GM12878 (cell line): Measurements from ENCODE around the gene DNAJB8. TPM values are rescaled to one million over a fixed set of nuclear protein-coding genes. Genes with fewer than 3 reads are reported as not detected.

ENCODE experiments used
- BCLAF1 ChIP-seq: fragments of 450-650 bp; IDR thresholded peaks from 2 replicates; pipeline ENCODE4 v1.6.1; 2017; ENCODE audit warnings: antibody characterized with exemption, mild to moderate bottlenecking, moderate library complexity
- E4F1 ChIP-seq: fragments of 450-650 bp; IDR thresholded peaks from 2 replicates; pipeline ENCODE4 v1.6.1; 2018; ENCODE audit warnings: borderline replicate concordance, mild to moderate bottlenecking; ENCODE audit not compliant: partially characterized antibody
- ETV6 ChIP-seq, 2 experiments: fragments of 450-650 bp in 1 of 2; IDR thresholded peaks in 1 of 2; conservative IDR thresholded peaks in 1 of 2; 2 replicates each; pipeline ENCODE4 v1.6.1; 2014; ENCODE audit warnings: antibody characterized with exemption in 1 of 2, borderline replicate concordance in 1 of 2, low read depth in 1 of 2, mild to moderate bottlenecking in 1 of 2, moderate library complexity in 1 of 2
- TCF3 ChIP-seq: IDR thresholded peaks from 2 replicates; pipeline ENCODE4 v1.6.1; 2012; ENCODE audit warnings: low read depth, mild to moderate bottlenecking, low read length, borderline replicate concordance; ENCODE audit not compliant: insufficient read depth
- polyA plus RNA-seq, 11 experiments: library from polyadenylated mRNA; depleted of rRNA in 4 of 11; unstranded in 6 of 11; stranded (reverse) in 5 of 11; fragments of >200 nt; fragmentation: Nextera tagmentation in 4 of 11; fragmentation: Illumina TruSeq in 1 of 11; extraction: Ambion mirVana in 4 of 11; extraction: Trizol in 1 of 11; gene quantifications; 1 replicate in 1 of 11; 2 replicates in 10 of 11; pipeline versions ENCODE4 v1.2.1 to v1.2.3, GENCODE V29; 2011 to 2016; ENCODE audit warnings: inconsistent platforms in 2 of 11, missing spikeins in 2 of 11, low read depth in 1 of 11
- total RNA-seq, 4 experiments: library from RNA; depleted of rRNA in 3 of 4; stranded (reverse); fragments of >200 nt in 3 of 4; fragmentation: Illumina TruSeq in 1 of 4; extraction: Trizol in 1 of 4; gene quantifications; 2 replicates each; pipeline versions ENCODE4 v1.2.1 to v1.2.3, GENCODE V29; 2013 to 2021

DNAJB8 gene
- total and polyA plus RNA-seq, 10 of the 15 experiments (the other 5 are each of a cell fraction or from before 2014, with no cell fraction given), result not detected

DNA sequence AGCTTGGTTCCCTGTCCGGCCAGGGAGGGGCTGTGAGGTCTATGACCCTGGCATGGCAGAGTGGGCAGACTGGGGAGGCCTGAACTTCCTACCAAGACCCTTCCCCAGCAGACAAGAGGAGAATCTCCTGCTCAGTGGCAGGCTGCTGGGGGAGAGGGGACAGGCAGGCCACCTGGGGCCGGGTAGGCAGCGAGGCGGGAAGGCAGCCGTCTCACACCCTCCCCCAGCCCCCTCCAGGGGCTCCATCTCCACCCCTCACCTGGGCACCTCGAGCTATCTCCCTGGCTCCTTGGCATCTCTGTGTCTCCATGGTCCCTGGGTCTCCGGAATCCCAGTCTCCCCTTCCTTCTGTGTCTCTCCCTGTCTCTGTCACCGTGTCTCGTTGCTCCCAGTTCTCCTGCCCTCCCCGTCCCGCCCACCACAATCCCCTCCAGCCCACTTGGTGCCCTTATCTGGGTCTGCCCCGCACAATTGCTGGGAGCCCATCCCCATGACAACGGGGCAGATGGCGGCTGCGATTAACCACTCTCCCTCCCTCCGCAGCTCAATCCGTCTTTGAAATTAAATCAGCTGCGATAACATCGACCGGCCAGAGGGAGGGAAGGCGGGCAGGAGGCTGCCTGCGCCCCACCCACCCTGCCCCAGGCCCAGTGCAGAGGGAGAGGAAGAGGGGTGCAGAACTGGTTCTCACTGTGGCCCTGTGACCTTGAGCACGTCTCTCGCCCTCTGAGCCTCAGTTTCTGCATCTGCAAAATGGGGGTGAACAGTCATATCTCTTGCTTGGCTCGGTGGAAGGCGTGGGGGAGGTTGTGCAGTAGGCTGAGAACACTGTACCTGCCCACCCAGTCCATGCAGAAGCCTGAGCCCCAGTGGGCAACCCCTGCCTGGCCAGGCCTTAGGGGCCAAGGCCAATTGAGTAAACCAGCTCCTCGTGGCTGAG is 9.6 kb downstream of the DNAJB8 start (continued):
- no peak for TF ChIP-seq BCLAF1
- no peak for TF ChIP-seq TCF3
- no peak for TF ChIP-seq E4F1
- no peak for TF ChIP-seq ETV6 (conservative IDR thresholded peaks at IDR 0.05 in 1 of 2, IDR thresholded peaks at IDR 0.05 in 1 of 2; ENCODE audit: borderline replicate concordance in 1 of 2, low read depth in 1 of 2)
